ENCODE measurements around the gene ITPR2. TPM values are rescaled to one million over a fixed set of nuclear protein-coding genes. Genes with fewer than 3 reads are reported as not detected.

The ITPR2 gene
- polyA plus RNA-seq, 2 of the 4 experiments (the other 2 are of a cell fraction), result 3.1 to 8.1 TPM

DNA sequence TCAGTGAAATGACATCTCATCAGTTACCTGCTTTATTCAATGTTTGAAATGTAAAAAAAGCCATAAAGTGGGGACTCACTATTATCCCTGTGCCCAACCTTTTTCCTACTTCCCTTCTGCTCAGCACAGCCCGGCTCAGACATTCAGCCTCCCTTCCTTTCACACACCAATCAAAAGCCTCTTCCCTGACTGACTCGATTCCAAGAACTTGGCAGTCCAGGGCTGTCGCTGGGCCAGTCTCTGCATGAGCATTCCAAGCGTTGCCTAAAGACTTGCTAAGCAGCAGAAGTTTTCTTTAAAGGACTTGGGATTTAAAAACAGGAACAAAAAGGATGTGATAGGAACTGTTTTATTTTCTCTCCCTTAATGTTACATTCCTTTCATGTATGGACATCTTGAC is 22.7 kb downstream of the ITPR2 start:
- CTCF ChIA-PET, result interaction anchor here (0.7 to 1.6 kb wide), 2 partner anchors 22 to 690 kb away, joined by 3 to 5 read pairs; partner anchors contain the start of gene ITPR2
- Histone ChIP-seq H3K4me1 (no peaks in the 10 kb centered on the region), H3K4me3 (no peak overlapping the region), H3K4me2 (no peak overlapping the region), H3K27ac (no peak overlapping the region), H3K9me3 (no peaks in the 10 kb centered on the region)
- FAIRE-seq (no peak), ATAC-seq (no peak), DNase-seq (ENCODE audit: low read depth in 1 of 2, low spot score in 1 of 2) (no peak)
- WGBS (ENCODE audit: missing lambda C conversion rate), result 70% methylated on average over 4 of the region's 4 CpGs
- no peak for TF ChIP-seq TFCP2L1 (CRISPR knock-in tag; IDR thresholded peaks at IDR 0.05)
- TF ChIP-seq BHLHE40 (IDR thresholded peaks at IDR 0.05; ENCODE audit: low read depth, low read length), result no peak
- no peak for TF ChIP-seq CHD4 (IDR thresholded peaks at IDR 0.05; ENCODE audit: borderline replicate concordance)
- no peak for TF ChIP-seq EP300 (IDR thresholded peaks at IDR 0.05)
- TF ChIP-seq PHF8 (IDR thresholded peaks at IDR 0.05; ENCODE audit: borderline replicate concordance, low read depth), result no peak
- no peak for TF ChIP-seq FOXS1 (CRISPR knock-in tag; IDR thresholded peaks at IDR 0.05)
- POLR2A ChIA-PET, result no interaction called here

- 87% methylated on average over 6 of the region's 6 CpGs for WGBS (ENCODE audit: missing lambda C conversion rate)
- no peak for TF ChIP-seq TP53 (CRISPR knock-in tag; IDR thresholded peaks at IDR 0.05)
- no peak for TF ChIP-seq RNF2 (IDR thresholded peaks at IDR 0.05; ENCODE audit: borderline replicate concordance, low read depth)
- no peak for TF ChIP-seq CBX2 (IDR thresholded peaks at IDR 0.05; ENCODE audit: borderline replicate concordance, low read depth)
- no peak for TF ChIP-seq ESRRA (IDR thresholded peaks at IDR 0.05; ENCODE audit: borderline replicate concordance, low read length)
- TF ChIP-seq RAD21 (conservative IDR thresholded peaks at IDR 0.05 in 1 of 2, IDR thresholded peaks at IDR 0.05 in 1 of 2), result no peak
- no peak for TF ChIP-seq EP300 (IDR thresholded peaks at IDR 0.05)
- no peak for TF ChIP-seq FOSL2 (IDR thresholded peaks at IDR 0.05)
- TF ChIP-seq FOSL2 (CRISPR knock-in tag; IDR thresholded peaks at IDR 0.05), result no peak
- TF ChIP-seq BCL3 (IDR thresholded peaks at IDR 0.05), result no peak
- no peak for TF ChIP-seq HDAC2 (IDR thresholded peaks at IDR 0.05)
- TF ChIP-seq RCOR1 (IDR thresholded peaks at IDR 0.05; ENCODE audit: low read depth, low read length), result no peak
- TF ChIP-seq KDM1A (IDR thresholded peaks at IDR 0.05; ENCODE audit: low read depth), result no peak
- no peak for TF ChIP-seq CHD2 (IDR thresholded peaks at IDR 0.05; ENCODE audit: low read length, partially characterized antibody)
- no peak for TF ChIP-seq POLR2A (IDR thresholded peaks at IDR 0.05; ENCODE audit: low read length)
- TF ChIP-seq POLR2AphosphoS2 (conservative IDR thresholded peaks at IDR 0.05; ENCODE audit: low read length), result no peak
- no peak for TF ChIP-seq TFCP2L1 (CRISPR knock-in tag; IDR thresholded peaks at IDR 0.05)
- no peak for TF ChIP-seq SMC3 (IDR thresholded peaks at IDR 0.05)
- ChIA-PET CTCF (interaction anchor here (0.7 to 1.9 kb wide), 3 partner anchors 23 to 690 kb away, joined by 3 to 5 read pairs (median 5); partner anchors contain the start of gene ITPR2), POLR2A (no interaction called here)
- H3K4me1 ChIP-seq, result no peaks in the 10 kb centered on the region
- FAIRE-seq, result no peak
- no peak overlapping the region for H3K27ac ChIP-seq
- no peak for DNase-seq (ENCODE audit: low read depth in 1 of 2, low spot score in 1 of 2)
- no peaks in the 10 kb centered on the region for H3K9me3 ChIP-seq
- ATAC-seq, result no peak
- no peak overlapping the region for H3K4me2 ChIP-seq
- H3K4me3 ChIP-seq, result no peak overlapping the region
Observed at GRCh38 chr12:26809611-26810285, 23.2 kb downstream of the ITPR2 start.

DNA sequence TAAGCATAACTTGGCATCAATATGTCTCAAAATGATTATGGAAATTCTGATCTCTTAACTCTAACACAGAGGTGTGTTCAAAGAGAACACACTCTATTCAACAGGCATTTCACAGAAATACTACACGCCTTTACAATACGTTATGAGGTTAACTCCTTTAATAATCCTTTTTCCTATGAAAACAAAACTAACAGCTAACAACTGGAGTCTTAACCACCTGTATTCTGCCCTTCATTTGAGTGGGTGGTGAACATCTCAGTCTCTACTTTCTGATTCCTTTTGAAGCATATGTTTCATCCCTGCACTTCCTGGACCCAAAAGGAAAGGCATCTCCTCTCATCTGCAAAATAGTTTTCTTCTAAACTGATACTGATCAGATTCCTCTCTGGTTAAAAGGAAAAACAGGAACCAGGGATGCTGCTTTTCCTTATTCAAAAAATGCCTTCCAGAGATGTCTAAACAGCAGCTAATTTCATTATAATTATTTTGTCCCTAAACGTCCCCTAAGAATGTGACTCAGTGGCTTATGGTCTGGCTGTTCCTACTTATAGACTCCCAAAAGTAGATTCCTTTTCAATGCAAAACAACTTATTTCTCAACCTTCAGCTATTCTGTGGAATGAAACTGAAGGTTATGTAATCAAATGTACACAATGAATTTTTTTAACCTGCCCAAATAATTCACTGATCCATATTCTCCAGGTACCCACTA is 24.1 kb downstream of the ITPR2 start:
- Histone ChIP-seq H3K4me2 (no peak overlapping the region), H3K4me1 (peaks cover 3% of the 10 kb centered on the region; the same call in 2 of the 3 replicates), H3K4me3 (no peak overlapping the region), H3K9me3 (no peaks in the 10 kb centered on the region), H3K27ac (no peak overlapping the region)
- ChIA-PET POLR2A (no interaction called here), CTCF (interaction anchor here (1.5 to 1.9 kb wide), 2 partner anchors 25 to 76 kb away, joined by 5 read pairs; partner anchors contain the start of gene ITPR2)
- TF ChIP-seq MAX (IDR thresholded peaks at IDR 0.05), result no peak
- no peak for TF ChIP-seq ELK1 (IDR thresholded peaks at IDR 0.05; ENCODE audit: low read depth, low read length)
- no peak for TF ChIP-seq EHMT2 (IDR thresholded peaks at IDR 0.05; ENCODE audit: low read depth)
- ATAC-seq (no peak), FAIRE-seq (no peak), DNase-seq (ENCODE audit: low read depth in 1 of 2, low spot score in 1 of 2) (no peak)
- WGBS (ENCODE audit: missing lambda C conversion rate), result 79% methylated on average over 3 of the region's 3 CpGs

Data from A549 (cell line).